Sigmoid colon (tissue), 3 donors: ENCODE results near the gene SPDYE1.
"Not testable (repeated sequence)": the region's sequence is repeated elsewhere in the genome, so short reads cannot be mapped to it uniquely, and the experiment has no call there.

Experiments
- CTCF ChIP-seq, 4 experiments: fragments of 450-650 bp in 3 of 4; fragments of 200-600 bp in 1 of 4; IDR thresholded peaks; one replicate each; pipeline ENCODE4 v1.5.1; 2016 to 2019; ENCODE audit warnings: antibody characterized with exemption in 4 of 4, mild to moderate bottlenecking in 3 of 4, moderate library complexity in 2 of 4
- POLR2A ChIP-seq, 2 donors: fragments of 450-650 bp; IDR thresholded peaks; one replicate each; pipeline ENCODE4 v1.6.1; 2016; ENCODE audit warnings: antibody characterized with exemption in 2 of 2, mild to moderate bottlenecking in 2 of 2, moderate library complexity in 2 of 2

GRCh38 chr7:43987476-43987875 lies 10.2 kb upstream of the SPDYE1 start:
- TF ChIP-seq POLR2A, CTCF (IDR thresholded peaks at IDR 0.05): not testable (repeated sequence)
